A172 (cell line): ENCODE measurements around the gene TOR4A. TPM values are rescaled to one million over a fixed set of nuclear protein-coding genes. Genes with fewer than 3 reads are reported as not detected.

Experiments used
- DNase-seq: peaks from one replicate; pipeline ENCODE4 v3.0.0-alpha.2; 2015; ENCODE audit warnings: low spot score
- total RNA-seq: library from RNA; depleted of rRNA; stranded (reverse); fragments of >200 nt; shearing (Covaris generic); gene quantifications from 2 replicates; pipeline ENCODE4 v1.2.3, GENCODE V29; 2014; rRNA removed

The TOR4A gene
- 79.6 and 94.5 TPM in 2 replicates for total RNA-seq

GRCh38 chr9:137277329-137278041, at the start of gene TOR4A:
Gene TOR4A (plus strand): TSS chr9:137277726. CDS start chr9:137278690, 964 bp downstream.
- DNase-seq = peak; percentile 98

DNA sequence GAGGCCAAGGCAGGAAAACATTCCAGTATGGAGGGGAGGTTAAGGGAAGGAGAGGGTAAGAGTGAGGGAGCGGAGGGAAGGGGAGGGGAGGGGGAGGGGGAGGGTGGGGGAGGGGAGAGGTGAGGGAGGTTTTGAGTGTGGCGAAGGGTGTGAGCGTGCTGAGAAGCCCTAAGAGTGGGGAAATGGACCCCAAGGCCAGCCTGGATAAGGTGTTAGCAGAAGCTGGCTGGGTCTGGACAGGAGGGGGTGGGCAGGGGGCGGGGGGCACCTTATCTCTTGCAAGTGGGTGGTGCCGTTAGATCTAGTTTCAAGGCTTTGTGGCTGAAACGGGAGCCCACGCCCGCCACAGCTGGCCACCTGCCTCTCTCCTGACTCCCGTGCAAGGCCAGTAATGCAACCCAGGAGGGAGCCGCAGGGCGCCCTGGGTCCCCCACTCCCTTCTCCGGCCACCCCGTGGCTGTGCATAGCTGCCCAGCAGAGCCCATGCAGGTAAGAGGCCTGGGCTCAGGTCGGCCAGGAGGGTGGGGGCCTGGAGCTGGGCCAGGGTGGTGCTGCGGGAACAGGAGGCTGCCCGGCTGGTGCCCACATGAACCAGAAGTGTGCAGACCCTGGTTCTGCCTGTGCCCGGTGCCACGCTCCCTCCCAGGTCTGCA, 49.5 kb upstream of the TOR4A start:
- no peak for DNase-seq

DNA sequence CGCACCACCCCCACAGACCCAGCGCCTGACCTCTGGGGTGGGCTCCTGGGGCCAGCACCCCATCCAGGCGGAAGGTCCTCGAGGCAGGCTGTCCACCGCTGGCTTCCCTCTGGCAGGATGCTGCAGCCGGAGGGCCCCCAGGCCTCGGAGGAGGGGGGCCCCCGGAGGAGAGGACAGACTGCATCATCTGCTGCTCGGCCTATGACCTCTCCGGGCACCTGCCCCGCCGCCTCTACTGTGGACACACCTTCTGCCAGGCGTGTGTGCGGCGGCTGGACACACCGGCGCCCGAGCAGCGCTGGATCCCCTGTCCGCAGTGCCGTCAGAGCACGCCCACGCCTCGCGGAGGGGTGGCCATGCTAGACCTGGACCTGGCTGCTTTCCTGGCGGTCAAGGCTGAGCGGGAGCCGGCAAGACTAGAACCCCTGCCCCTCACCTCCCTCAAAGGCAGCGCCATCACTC, 49.0 kb upstream of the TOR4A start:
- DNase-seq = no peak

- DNase-seq = no peak
Measured at GRCh38 chr9:137228968-137229896, 48.3 kb upstream of the TOR4A start.

DNA sequence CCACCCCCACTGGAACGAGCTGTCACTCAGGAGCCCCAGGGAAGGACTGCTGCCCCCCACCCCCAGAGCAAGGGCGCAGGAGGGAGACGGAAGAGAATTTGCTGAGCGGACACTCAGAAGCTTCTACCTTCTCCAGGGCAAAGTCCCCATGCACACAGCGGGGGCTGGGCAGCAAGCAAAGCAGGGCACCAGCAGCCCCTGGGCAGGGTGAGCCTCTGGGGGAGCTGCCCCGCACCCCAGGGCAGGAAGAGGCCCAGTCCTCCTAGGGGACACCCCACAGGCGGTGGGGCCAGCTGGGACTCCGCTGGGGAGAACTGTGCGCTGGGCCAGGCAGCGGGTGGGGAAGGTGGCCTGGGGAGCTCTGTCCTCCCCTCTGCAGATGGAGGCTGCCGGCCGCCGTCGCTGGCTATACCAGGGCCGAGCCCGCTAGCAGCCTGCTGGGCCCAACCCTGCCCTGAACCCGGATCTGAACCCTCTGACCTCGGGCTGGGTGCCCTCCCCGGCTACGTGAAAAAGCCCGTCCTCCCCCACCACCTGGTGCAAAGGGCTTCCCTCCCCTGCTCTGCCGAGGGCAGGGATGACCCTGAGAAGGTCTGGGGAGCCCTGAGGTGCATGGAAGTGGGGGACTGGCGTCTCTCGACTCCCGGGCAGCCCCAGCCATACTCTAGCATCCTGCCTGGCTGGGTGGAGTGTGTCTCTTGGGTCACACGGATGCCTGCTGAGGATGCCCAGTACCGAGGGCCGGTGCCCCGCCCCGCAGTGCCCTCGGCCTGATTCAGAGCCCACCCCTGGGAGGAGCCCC, 47.4 kb upstream of the TOR4A start:
- no peak for DNase-seq

GRCh38 chr9:137230705-137231371, 46.7 kb upstream of the TOR4A start, which contains the start of gene SLC34A3:
Gene SLC34A3 (plus strand): TSS chr9:137230901. CDS start chr9:137231703, 802 bp downstream.
- no peak for DNase-seq

DNA sequence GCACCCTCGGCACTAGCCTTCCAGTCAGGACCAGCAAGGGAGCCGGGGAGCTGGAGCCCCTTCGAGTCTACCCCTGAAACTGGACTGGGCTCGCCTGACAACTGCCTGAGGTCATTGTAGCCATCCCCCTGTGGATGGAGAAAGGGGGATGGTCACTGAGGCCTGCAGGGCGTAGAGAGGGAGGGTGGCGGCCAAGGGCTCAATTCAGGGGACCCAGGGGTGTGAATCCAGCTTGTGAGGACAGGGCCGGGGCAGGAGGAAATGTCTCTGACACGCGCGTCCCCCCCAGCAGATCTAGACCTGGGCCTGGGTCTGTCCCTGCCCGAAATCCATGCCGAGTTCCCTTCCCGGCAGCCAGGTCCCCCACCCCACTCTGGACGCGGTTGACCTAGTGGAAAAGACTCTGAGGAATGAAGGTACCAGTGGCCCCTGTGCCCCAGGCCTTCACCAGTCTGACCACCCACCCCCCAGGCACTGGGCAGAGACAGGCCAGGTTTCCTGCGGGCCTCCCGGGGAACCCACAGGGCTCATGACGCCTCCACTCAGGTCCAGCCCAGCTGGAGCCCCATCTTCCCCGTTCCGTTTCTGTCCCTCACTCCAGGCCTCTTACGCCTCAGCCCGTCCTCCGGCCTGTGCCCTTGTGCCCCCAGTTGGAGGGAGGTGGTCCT, 46.0 kb upstream of the TOR4A start:
- no peak for DNase-seq

DNA sequence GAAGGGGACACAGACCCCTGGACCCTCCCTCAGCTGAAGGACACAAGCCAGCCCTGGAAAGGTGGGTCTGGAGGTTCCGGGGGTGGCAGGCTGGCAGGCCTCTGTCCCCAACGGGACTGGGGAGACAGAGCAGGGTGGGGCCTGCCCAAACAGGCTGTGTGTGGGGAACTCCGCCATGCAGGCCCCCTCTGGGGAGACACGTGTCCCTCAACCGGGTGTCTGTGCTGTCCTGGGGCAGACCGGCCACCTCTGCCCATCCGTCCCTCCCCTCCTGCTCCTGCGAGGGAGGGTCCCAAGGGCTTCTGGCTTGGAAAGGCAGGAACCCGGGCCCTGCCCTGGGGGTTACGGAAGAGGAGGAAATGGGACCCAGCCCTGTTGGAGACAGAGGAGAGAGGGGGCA, 45.4 kb upstream of the TOR4A start:
- DNase-seq = no peak

DNA sequence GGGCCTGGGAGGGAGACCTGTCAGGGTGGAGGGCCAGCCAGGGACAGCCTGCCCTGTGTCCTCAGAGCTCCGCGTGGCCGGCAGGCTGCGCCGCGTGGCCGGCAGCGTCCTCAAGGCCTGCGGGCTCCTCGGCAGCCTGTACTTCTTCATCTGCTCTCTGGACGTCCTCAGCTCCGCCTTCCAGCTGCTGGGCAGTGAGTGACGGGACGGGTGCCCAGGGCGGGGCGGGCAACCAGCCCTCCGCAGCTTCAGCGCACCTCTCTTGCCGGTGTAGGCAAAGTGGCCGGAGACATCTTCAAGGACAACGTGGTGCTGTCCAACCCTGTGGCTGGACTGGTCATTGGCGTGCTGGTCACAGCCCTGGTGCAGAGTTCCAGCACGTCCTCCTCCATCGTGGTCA, 45.0 kb upstream of the TOR4A start:
- DNase-seq = no peak

DNA sequence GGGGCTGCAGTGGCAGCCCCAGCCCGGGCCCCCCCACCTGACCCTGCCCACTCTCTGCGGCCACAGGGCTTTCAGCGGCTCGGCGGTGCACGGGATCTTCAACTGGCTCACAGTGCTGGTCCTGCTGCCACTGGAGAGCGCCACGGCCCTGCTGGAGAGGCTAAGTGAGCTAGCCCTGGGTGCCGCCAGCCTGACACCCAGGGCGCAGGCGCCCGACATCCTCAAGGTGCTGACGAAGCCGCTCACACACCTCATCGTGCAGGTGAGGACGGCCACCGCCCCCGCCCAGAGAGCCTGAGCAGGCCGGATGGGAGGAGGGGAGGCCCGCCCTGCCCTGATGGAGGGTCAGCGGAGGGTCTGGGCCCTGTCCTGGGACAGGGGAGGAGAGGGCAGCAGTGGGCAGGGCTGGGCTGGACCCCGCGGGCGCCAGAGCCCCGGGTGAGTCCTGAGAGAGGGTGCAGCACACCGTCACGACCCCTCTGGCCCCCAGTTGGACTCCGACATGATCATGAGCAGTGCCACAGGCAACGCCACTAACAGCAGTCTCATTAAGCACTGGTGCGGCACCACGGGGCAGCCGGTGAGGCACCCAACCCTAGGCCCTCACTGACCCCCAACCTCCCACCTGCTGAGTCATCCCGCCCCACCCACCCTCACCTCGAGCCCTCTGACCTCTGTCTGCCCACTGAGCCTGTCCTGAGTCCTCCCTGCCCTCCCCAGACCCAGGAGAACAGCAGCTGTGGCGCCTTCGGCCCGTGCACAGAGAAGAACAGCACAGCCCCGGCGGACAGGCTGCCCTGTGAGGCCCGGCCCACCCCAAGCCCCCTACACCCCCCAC, 44.2 kb upstream of the TOR4A start:
- DNase-seq = no peak

DNA sequence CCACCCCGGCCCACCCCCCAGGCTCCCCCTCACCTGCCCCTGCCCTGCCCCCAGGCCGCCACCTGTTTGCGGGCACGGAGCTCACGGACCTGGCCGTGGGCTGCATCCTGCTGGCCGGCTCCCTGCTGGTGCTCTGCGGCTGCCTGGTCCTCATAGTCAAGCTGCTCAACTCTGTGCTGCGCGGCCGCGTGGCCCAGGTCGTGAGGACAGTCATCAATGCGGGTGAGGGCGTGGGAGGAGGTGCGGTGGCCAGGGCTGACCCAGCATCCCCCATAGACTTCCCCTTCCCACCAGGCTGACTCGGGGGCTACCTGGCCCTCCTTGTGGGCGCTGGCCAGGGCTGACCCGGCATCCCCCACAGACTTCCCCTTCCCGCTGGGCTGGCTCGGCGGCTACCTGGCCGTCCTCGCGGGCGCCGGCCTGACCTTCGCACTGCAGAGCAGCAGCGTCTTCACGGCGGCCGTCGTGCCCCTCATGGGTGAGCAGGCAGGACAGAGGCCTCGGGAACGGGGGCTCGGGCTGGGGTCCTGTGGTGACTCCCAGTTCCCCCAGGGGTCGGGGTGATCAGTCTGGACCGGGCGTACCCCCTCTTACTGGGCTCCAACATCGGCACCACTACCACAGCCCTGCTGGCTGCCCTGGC, 43.4 kb upstream of the TOR4A start:
- DNase-seq = no peak

DNA sequence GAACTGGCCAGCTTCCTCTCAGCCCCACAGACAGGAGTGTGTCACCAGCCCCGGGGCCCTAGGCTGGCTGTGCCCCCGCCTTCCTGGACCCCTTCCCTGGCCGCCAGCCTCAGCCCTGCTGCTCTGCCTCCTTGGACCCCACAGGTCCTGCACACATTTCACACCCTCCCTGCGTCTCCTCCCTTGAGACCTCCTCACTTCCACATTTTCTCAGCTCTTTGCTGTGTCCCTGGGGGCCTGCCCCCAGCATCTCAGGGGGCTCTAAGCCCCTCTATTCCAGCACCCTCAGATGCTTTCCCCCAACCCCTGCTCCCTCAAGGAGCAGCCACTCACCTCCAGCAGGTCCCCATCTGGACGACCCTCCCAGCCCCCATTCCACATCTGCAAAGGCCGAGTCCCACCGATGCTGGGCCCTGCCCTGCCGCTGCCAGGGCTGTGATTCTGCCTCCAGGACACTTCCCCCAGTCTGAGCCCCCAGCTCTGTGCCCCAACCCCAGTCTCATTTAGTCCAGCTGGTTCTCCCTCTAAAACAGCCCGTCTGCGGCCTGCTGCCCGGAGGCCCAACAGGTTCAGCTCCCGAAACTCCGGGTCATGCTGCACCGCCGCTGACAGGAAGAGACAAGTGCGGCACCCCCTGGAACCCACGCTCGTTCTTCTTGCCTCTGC, 42.6 kb upstream of the TOR4A start:
- no peak for DNase-seq

DNA sequence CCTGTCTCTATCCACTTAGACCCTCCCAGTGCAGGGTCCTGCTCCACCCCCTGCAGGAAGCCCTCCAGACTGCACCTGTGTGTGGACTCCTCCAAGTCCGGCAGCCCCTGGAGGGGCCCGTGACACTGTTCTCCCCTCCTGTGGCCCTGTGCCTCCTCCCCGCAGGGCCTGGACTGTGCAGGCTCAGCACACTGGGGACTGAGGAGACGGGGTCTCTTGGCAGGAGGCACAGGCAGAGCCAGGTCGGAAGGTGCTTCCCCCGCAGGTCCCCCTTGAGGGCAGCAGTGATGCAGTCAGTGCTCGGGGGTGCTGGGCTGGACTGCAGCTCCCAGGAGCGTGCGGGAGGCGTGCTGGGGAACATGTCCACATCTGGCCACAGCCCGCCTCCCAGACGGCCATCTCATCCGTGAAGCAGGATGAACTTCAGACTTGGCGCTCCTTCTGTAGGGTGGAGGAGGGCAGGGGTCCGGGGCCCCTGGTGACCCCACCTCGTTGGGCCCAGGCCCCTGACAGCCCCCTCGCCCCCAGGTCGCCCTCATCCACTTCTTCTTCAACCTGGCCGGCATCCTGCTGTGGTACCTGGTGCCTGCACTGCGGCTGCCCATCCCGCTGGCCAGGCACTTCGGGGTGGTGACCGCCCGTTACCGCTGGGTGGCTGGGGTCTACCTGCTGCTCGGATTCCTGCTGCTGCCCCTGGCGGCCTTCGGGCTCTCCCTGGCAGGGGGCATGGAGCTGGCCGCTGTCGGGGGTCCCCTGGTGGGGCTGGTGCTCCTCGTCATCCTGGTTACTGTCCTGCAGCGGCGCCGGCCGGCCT, 41.9 kb upstream of the TOR4A start:
- DNase-seq = no peak

- peak; percentile 76 for DNase-seq
Measured at GRCh38 chr9:137236238-137236935, 41.1 kb upstream of the TOR4A start.

- DNase-seq = no peak
Measured at GRCh38 chr9:137236936-137237421, 40.5 kb upstream of the TOR4A start.
